GM23338 (cell line): Measurements from ENCODE around the gene PUM2. TPM values are rescaled to one million over a fixed set of nuclear protein-coding genes. Genes with fewer than 3 reads are reported as not detected.

Source experiments
- ATAC-seq: fragments of 200-7000 bp; cut with Tn5 transposase; 3 replicates; pipeline ENCODE4 v1.9.1; 2020
- DNase-seq: peaks from one replicate; pipeline ENCODE4 v3.0.0-alpha.2; 2015; ENCODE audit warnings: low spot score
- H2AFZ ChIP-seq: fragments of 200-600 bp; sonication (generic); 2 replicates; pipeline ENCODE4 v1.8.0; 2016; ENCODE audit warnings: antibody characterized with exemption, mild to moderate bottlenecking, moderate library complexity
- H3F3A ChIP-seq: fragments of 200-600 bp; sonication (generic); replicated peaks from 2 replicates; pipeline ENCODE4 v1.8.0; 2017; ENCODE audit warnings: antibody characterized with exemption, mixed run types, low read depth
- H3K27ac ChIP-seq: fragments of 200-600 bp; sonication (generic); 2 replicates; pipeline ENCODE4 v1.6.1; 2016; ENCODE audit warnings: low read depth
- H3K27me3 ChIP-seq: fragments of 200-600 bp; sonication (generic); 2 replicates; pipeline ENCODE4 v1.8.0; 2016; ENCODE audit warnings: mild to moderate bottlenecking, mixed run types, moderate library complexity; ENCODE audit not compliant: insufficient read depth
- H3K36me3 ChIP-seq: fragments of 200-600 bp; sonication (generic); 2 replicates; pipeline ENCODE4 v1.8.0; 2016; ENCODE audit warnings: mild to moderate bottlenecking; ENCODE audit not compliant: insufficient read depth
- H3K4me1 ChIP-seq: fragments of 200-600 bp; sonication (generic); 2 replicates; pipeline ENCODE4 v1.8.0; 2016; ENCODE audit warnings: mild to moderate bottlenecking, moderate library complexity; ENCODE audit not compliant: insufficient read depth
- H3K4me2 ChIP-seq: fragments of 200-600 bp; sonication (generic); 2 replicates; pipeline ENCODE4 v1.7.1; 2017; ENCODE audit warnings: mixed run types
- H3K4me3 ChIP-seq: fragments of 200-600 bp; sonication (generic); 2 replicates; pipeline ENCODE4 v1.6.1; 2016; ENCODE audit warnings: mixed run types
- H3K79me2 ChIP-seq: fragments of 200-600 bp; sonication (generic); replicated peaks from 2 replicates; pipeline ENCODE4 v1.8.0; 2017; ENCODE audit warnings: mild to moderate bottlenecking; ENCODE audit not compliant: insufficient read depth
- H3K9me2 ChIP-seq: fragments of 200-600 bp; sonication (generic); 2 replicates; pipeline ENCODE4 v1.8.0; 2017; ENCODE audit not compliant: insufficient read depth
- H4K20me1 ChIP-seq: fragments of 200-600 bp; sonication (generic); replicated peaks from 2 replicates; pipeline ENCODE4 v1.8.0; 2017; ENCODE audit warnings: mild to moderate bottlenecking; ENCODE audit not compliant: insufficient read depth
- H3K27ac Mint-ChIP-seq: 2 replicates; pipeline ENCODE4 v1.8.0; 2020; ENCODE audit warnings: inconsistent platforms, mild to moderate bottlenecking, moderate library complexity, mixed read lengths
- H3K27me3 Mint-ChIP-seq: 3 replicates; pipeline ENCODE4 v1.8.0; 2022; ENCODE audit warnings: low read depth, mild to moderate bottlenecking, moderate library complexity, mixed read lengths, inconsistent platforms; ENCODE audit not compliant: insufficient read depth, poor library complexity
- H3K36me3 Mint-ChIP-seq: 3 replicates; pipeline ENCODE4 v1.8.0; 2021; ENCODE audit warnings: low read depth, mild to moderate bottlenecking, inconsistent platforms, moderate library complexity, mixed read lengths
- H3K4me1 Mint-ChIP-seq: 3 replicates; pipeline ENCODE4 v1.8.0; 2020; ENCODE audit warnings: mild to moderate bottlenecking, inconsistent platforms, mixed read lengths
- H3K4me3 Mint-ChIP-seq: 3 replicates; pipeline ENCODE4 v1.8.0; 2021; ENCODE audit warnings: moderate library complexity, mild to moderate bottlenecking, inconsistent platforms, mixed read lengths
- H3K9me3 Mint-ChIP-seq: 3 replicates; pipeline ENCODE4 v1.8.0; 2020; ENCODE audit warnings: moderate library complexity, mild to moderate bottlenecking, inconsistent platforms, mixed read lengths
- CREB1 ChIP-seq: fragments of 250-450 bp; sonication (Bioruptor Pico); IDR thresholded peaks from 2 replicates; pipeline ENCODE4 v1.5.0; 2020; ENCODE audit warnings: low read depth, mild to moderate bottlenecking, moderate library complexity
- CTCF ChIP-seq, 2 experiments: fragments of 200-600 bp in 1 of 2; sonication (generic) in 1 of 2; conservative IDR thresholded peaks; 2 replicates each; pipeline versions ENCODE4 v1.5.1 to v1.6.1; 2016 to 2017; ENCODE audit warnings: antibody characterized with exemption in 2 of 2, low read depth in 2 of 2, mild to moderate bottlenecking in 2 of 2, moderate library complexity in 1 of 2
- EZH2 ChIP-seq: fragments of 200-600 bp; sonication (generic); IDR thresholded peaks from one replicate; pipeline ENCODE4 v1.8.0; 2017; ENCODE audit warnings: antibody characterized with exemption, mild to moderate bottlenecking, low read depth; ENCODE audit not compliant: unreplicated experiment
- EZH2phosphoT487 ChIP-seq: fragments of 200-600 bp; sonication (generic); IDR thresholded peaks from one replicate; pipeline ENCODE4 v1.8.1; 2018; ENCODE audit warnings: antibody characterized with exemption; ENCODE audit not compliant: unreplicated experiment
- NANOG ChIP-seq: IDR thresholded peaks from 2 replicates; pipeline ENCODE4 v1.6.1; 2016; ENCODE audit warnings: antibody characterized with exemption, borderline replicate concordance
- POLR2AphosphoS5 ChIP-seq: IDR thresholded peaks from 2 replicates; pipeline ENCODE4 v1.6.1; 2016; ENCODE audit warnings: antibody characterized with exemption, low read depth
- STAT1 ChIP-seq: IDR thresholded peaks from one replicate; pipeline ENCODE4 v1.6.1; 2016; ENCODE audit warnings: antibody characterized with exemption; ENCODE audit not compliant: unreplicated experiment
- ZNF114 ChIP-seq: fragments of 250-450 bp; sonication (Bioruptor Pico); IDR thresholded peaks from 2 replicates; pipeline ENCODE4 v1.5.0; 2020; ENCODE audit warnings: mild to moderate bottlenecking, moderate library complexity
- ZNF462 ChIP-seq: fragments of 250-450 bp; sonication (Bioruptor Pico); IDR thresholded peaks from 2 replicates; pipeline ENCODE4 v1.5.0; 2020; ENCODE audit warnings: mild to moderate bottlenecking, moderate library complexity
- polyA plus RNA-seq: library from polyadenylated mRNA; unstranded; fragments of >200 nt; fragmentation: Nextera tagmentation; extraction: Ambion mirVana; gene quantifications from 2 replicates; pipeline ENCODE4 v1.2.1, GENCODE V29; 2016
- total RNA-seq: library from RNA; depleted of rRNA; stranded (reverse); fragments of >200 nt; shearing (Covaris generic); gene quantifications from 2 replicates; pipeline ENCODE4 v1.2.3, GENCODE V29; 2014

The PUM2 gene
- total and polyA plus RNA-seq, 2 experiments from 2014 or later: 29.9 to 94.1 TPM

- TF ChIP-seq ZNF462: no peak
- TF ChIP-seq POLR2AphosphoS5: no peak
- no peak for TF ChIP-seq CREB1
- TF ChIP-seq NANOG: no peak
- no peak for TF ChIP-seq EZH2phosphoT487
These were observed 119.5 kb downstream of the PUM2 start (continued) for GRCh38 chr2:20231159-20231558.

GRCh38 chr2:20230114-20230425 is 120.6 kb downstream of the PUM2 start:
- Histone ChIP-seq H3K27me3 (peaks cover 5% of the 10 kb centered on the region; the same call in 1 of the 2 replicates), H2AFZ (no peak overlapping the region), H3K27ac (no peak overlapping the region), H4K20me1 (no peaks in the 10 kb centered on the region; the same call in 1 of the 2 replicates), H3K9me2 (no peaks in the 10 kb centered on the region), H3K4me2 (no peak overlapping the region), H3K4me1 (peaks cover 17% of the 10 kb centered on the region; the same call in 1 of the 2 replicates), H3K36me3 (no peaks in the 10 kb centered on the region), H3K4me3 (no peak overlapping the region), H3K79me2 (no peaks in the 10 kb centered on the region), H3F3A (peaks cover 14% of the 10 kb centered on the region)
- H3K27ac Mint-ChIP-seq: no peak overlapping the region
- no peak for ATAC-seq
- H3K4me1 Mint-ChIP-seq: peaks cover 22% of the 10 kb centered on the region
- DNase-seq: no peak
- H3K4me3 Mint-ChIP-seq: no peak overlapping the region
- H3K27me3 Mint-ChIP-seq: peaks cover 32% of the 10 kb centered on the region
- peaks cover 3% of the 10 kb centered on the region; the same call in 1 of the 3 replicates for H3K9me3 Mint-ChIP-seq
- no peaks in the 10 kb centered on the region; the same call in 2 of the 3 replicates for H3K36me3 Mint-ChIP-seq
- TF ChIP-seq STAT1 (no peak), CTCF (conservative IDR thresholded peaks at IDR 0.05; ENCODE audit: low read depth in 2 of 2) (no peak), POLR2AphosphoS5 (no peak), CREB1 (no peak), NANOG (no peak), EZH2 (no peak), ZNF114 (no peak), ZNF462 (no peak)
